ENCODE results near the gene FBXO40.
"Not testable (repeated sequence)": the region's sequence is repeated elsewhere in the genome, so short reads cannot be mapped to it uniquely, and the experiment has no call there.

The FBXO40 gene

GRCh38 chr3:121592856-121593702 is at the start of gene FBXO40:
FBXO40 (plus strand) TSS chr3:121593379; CDS start chr3:121620576, 27,197 bp downstream.
- no peak for DNase-seq (ENCODE audit: low read depth)

GRCh38 chr3:121545049-121545573 is 48.1 kb upstream of the FBXO40 start:
- peak; percentile 13 for DNase-seq (ENCODE audit: low read depth)

- peak; percentile 72 for DNase-seq (ENCODE audit: low read depth)
Observed at GRCh38 chr3:121545574-121546455, 47.4 kb upstream of the FBXO40 start, which contains the start of gene POLQ. POLQ (minus strand) TSS chr3:121545988; CDS start chr3:121545877, 111 bp downstream.

- no peak for DNase-seq (ENCODE audit: low read depth)
Observed at GRCh38 chr3:121552379-121552778, 40.8 kb upstream of the FBXO40 start.

GRCh38 chr3:121552797-121553196 is 40.4 kb upstream of the FBXO40 start:
- no peak for DNase-seq (ENCODE audit: low read depth)

GRCh38 chr3:121557426-121557934 is 35.7 kb upstream of the FBXO40 start:
- no peak for DNase-seq (ENCODE audit: low read depth)

GRCh38 chr3:121562148-121562547 is 31.0 kb upstream of the FBXO40 start:
- DNase-seq (ENCODE audit: low read depth): no peak

- no peak for DNase-seq (ENCODE audit: low read depth)
Observed at GRCh38 chr3:121566773-121567172, 26.4 kb upstream of the FBXO40 start.

- no peak for DNase-seq (ENCODE audit: low read depth)
Observed at GRCh38 chr3:121567649-121568048, 25.5 kb upstream of the FBXO40 start, which contains the start of gene ARGFX. ARGFX (plus strand) TSS chr3:121567949; CDS start chr3:121570714, 2,765 bp downstream.

GRCh38 chr3:121574449-121574848 is 18.7 kb upstream of the FBXO40 start:
- no peak for DNase-seq (ENCODE audit: low read depth)

GRCh38 chr3:121581691-121582090 is 11.5 kb upstream of the FBXO40 start:
- no peak for DNase-seq (ENCODE audit: low read depth)

- DNase-seq (ENCODE audit: low read depth): no peak
Observed at GRCh38 chr3:121584418-121584817, 8.8 kb upstream of the FBXO40 start.

- not testable (repeated sequence) for DNase-seq (ENCODE audit: low read depth)
Observed at GRCh38 chr3:121593806-121594205, 627 bp downstream of the FBXO40 start.

GRCh38 chr3:121594850-121595249 is 1.7 kb downstream of the FBXO40 start:
- no peak for DNase-seq (ENCODE audit: low read depth)

- DNase-seq (ENCODE audit: low read depth): no peak
Observed at GRCh38 chr3:121595765-121596406, 2.7 kb downstream of the FBXO40 start.

- DNase-seq (ENCODE audit: low read depth): no peak
Observed at GRCh38 chr3:121598564-121598963, 5.4 kb downstream of the FBXO40 start.

- DNase-seq (ENCODE audit: low read depth): not testable (repeated sequence)
Observed at GRCh38 chr3:121599900-121600299, 6.7 kb downstream of the FBXO40 start.

- DNase-seq (ENCODE audit: low read depth): no peak
Observed at GRCh38 chr3:121601212-121601812, 8.1 kb downstream of the FBXO40 start.

- no peak for DNase-seq (ENCODE audit: low read depth)
Observed at GRCh38 chr3:121604759-121605158, 11.6 kb downstream of the FBXO40 start.

GRCh38 chr3:121606106-121606505 is 12.9 kb downstream of the FBXO40 start:
- DNase-seq (ENCODE audit: low read depth): no peak

- DNase-seq (ENCODE audit: low read depth): no peak
Observed at GRCh38 chr3:121619691-121620090, 26.5 kb downstream of the FBXO40 start.
